Activated CD4-positive, alpha-beta T cell treated with anti-CD3 and anti-CD28 coated beads, Interleukin-2, amount 10 ng/mL, durations not matched to agents 7 days and 5 days (primary cell): ENCODE measurements around the gene GAS1. TPM values are rescaled to one million over a fixed set of nuclear protein-coding genes. Genes with fewer than 3 reads are reported as not detected.

Experiments
- CTCF ChIA-PET: fragments of 350-600 bp; sonication (Branson Sonifier 250); formaldehyde crosslinking; loops from one replicate; lab custom pipeline; 2021; ENCODE audit warnings: antibody characterized with exemption; lab: Charles Lee
- POLR2A ChIA-PET: fragments of 350-600 bp; sonication (Branson Sonifier 250); formaldehyde crosslinking; loops from one replicate; lab custom pipeline; 2021; ENCODE audit warnings: antibody characterized with exemption; lab: Charles Lee
- DNase-seq: peaks from one replicate; pipeline ENCODE4 v3.0.0-alpha.2; 2020
- H3K27ac Mint-ChIP-seq: one replicate; pipeline ENCODE4 v1.8.0; 2021; ENCODE audit warnings: mild to moderate bottlenecking, moderate library complexity, mixed read lengths
- H3K27me3 Mint-ChIP-seq: one replicate; pipeline ENCODE4 v1.8.0; 2021; ENCODE audit warnings: mixed read lengths
- H3K36me3 Mint-ChIP-seq: one replicate; pipeline ENCODE4 v1.8.0; 2021; ENCODE audit warnings: low read depth, mixed read lengths
- H3K4me1 Mint-ChIP-seq: one replicate; pipeline ENCODE4 v1.8.0; 2021; ENCODE audit warnings: mixed read lengths
- H3K4me3 Mint-ChIP-seq: one replicate; pipeline ENCODE4 v1.8.0; 2021; ENCODE audit warnings: mild to moderate bottlenecking, moderate library complexity, mixed read lengths
- H3K9me3 Mint-ChIP-seq: one replicate; pipeline ENCODE4 v1.8.0; 2021; ENCODE audit warnings: mixed read lengths
- total RNA-seq, 2 experiments: library from RNA; stranded (reverse); gene quantifications; one replicate each; pipeline ENCODE4 v1.2.3, GENCODE V29; 2021

Gene GAS1
- total RNA-seq, result under 1 TPM; 0.54 to 0.62 TPM

DNA sequence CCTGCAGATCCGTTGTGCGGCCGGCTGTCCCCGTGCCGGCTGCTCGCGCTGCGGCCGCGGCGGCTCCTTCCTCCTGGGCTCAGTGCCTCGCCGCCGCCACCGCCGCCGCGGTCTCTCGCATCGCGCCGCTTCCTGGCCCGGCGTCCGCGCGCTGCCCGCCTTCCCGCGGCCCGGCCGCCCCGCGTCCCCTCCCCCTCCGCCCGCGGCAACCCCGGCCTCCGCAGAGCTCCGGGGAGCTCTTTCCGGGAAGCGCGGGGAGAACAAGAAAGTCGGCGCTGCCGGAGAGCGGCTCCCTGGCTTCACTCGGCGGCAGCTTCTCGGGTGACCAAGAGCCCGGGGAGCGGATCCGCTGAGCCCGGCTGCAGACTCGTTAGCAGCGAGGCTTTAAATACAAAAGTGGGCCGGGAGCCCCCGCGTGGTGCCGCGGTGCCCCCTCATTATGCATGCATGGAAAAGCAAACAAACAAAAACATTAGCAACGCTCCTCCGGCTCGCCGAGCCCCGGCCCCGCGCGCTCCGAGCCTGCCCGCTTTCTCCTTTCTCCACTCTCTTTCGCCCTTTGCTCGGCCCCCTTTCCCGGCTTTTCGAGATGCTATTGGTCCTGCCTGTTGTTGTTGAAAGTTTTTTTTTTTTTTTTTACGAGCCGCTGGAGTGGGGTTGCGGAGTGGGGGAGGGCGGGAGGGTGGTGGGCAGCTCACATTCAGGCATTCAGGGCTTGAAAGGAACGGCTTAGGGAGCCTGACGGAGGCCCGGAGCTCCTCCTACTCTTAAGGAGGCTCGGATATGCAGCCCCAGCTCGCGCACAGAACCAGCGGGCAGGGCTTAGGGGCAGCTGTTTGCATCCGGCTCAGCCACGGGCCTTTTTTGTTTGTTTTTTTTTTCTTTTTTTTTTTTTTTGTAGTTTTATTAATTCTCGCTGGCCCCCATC, at the start of gene GAS1:
GAS1 (minus strand) TSS at position 361 of the 928 bp plus-strand sequence. CDS start 727 bp downstream, outside the sequence.
- ChIA-PET POLR2A (interaction anchor here (0.6 to 0.7 kb wide), 2 partner anchors 363 to 849 kb away, joined by 3 to 5 read pairs; no protein-coding TSS in a partner anchor), CTCF (no interaction called here)
- H3K4me1 Mint-ChIP-seq, result peaks cover 21% of the 10 kb centered on the region
- peaks cover 3% of the 10 kb centered on the region for H3K36me3 Mint-ChIP-seq
- H3K27ac Mint-ChIP-seq, result peak within 1 kb of the TSS; percentile 80
- peak within 1 kb of the TSS; percentile 79 for H3K4me3 Mint-ChIP-seq
- H3K9me3 Mint-ChIP-seq, result peaks cover 9% of the 10 kb centered on the region
- peaks cover 32% of the 10 kb centered on the region for H3K27me3 Mint-ChIP-seq
- DNase-seq, result peak; percentile 77

DNA sequence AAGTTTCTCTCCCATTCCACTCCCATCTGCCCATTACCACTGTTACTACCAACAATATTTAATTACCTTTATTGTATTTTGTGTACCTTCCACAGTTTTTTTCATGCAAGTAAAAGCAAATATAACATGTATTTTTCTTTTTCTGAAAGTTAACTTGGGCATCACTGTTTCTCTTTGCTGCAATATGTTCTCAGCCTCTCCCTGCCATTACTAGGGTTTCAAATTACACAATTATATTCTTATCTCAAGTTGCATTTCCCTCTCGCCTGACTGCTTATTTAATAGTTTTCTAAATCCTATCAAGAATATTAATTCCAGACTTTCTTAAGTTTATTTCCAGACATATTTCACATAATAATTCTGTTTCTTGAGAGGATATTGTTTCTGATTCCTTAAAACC, 46.9 kb upstream of the GAS1 start:
- Mint-ChIP-seq H3K9me3 (no peaks in the 10 kb centered on the region), H3K27me3 (peaks cover 10% of the 10 kb centered on the region), H3K4me3 (no peak overlapping the region), H3K27ac (no peak overlapping the region), H3K36me3 (no peaks in the 10 kb centered on the region), H3K4me1 (no peaks in the 10 kb centered on the region)
- POLR2A ChIA-PET, result no interaction called here
- no peak for DNase-seq
- CTCF ChIA-PET, result interaction anchor here (0.6 kb wide), 1 partner anchor 1887 kb away, joined by 3 read pairs; no protein-coding TSS in a partner anchor

GRCh38 chr9:86993830-86994229, 46.5 kb upstream of the GAS1 start:
- Mint-ChIP-seq H3K27me3 (peaks cover 13% of the 10 kb centered on the region), H3K9me3 (no peaks in the 10 kb centered on the region), H3K27ac (no peak overlapping the region), H3K36me3 (no peaks in the 10 kb centered on the region), H3K4me1 (no peaks in the 10 kb centered on the region), H3K4me3 (no peak overlapping the region)
- CTCF ChIA-PET, result no interaction called here
- no peak for DNase-seq
- POLR2A ChIA-PET, result no interaction called here

- POLR2A ChIA-PET, result no interaction called here
- CTCF ChIA-PET, result no interaction called here
- Mint-ChIP-seq H3K4me3 (no peak overlapping the region), H3K36me3 (no peaks in the 10 kb centered on the region), H3K27ac (no peak overlapping the region), H3K9me3 (no peaks in the 10 kb centered on the region), H3K4me1 (no peaks in the 10 kb centered on the region), H3K27me3 (peaks cover 9% of the 10 kb centered on the region)
- DNase-seq, result no peak
These were observed 43.8 kb upstream of the GAS1 start for GRCh38 chr9:86991077-86991476.

- Mint-ChIP-seq H3K36me3 (no peaks in the 10 kb centered on the region), H3K4me3 (no peak overlapping the region), H3K9me3 (no peaks in the 10 kb centered on the region), H3K27ac (no peak overlapping the region), H3K27me3 (peaks cover 6% of the 10 kb centered on the region), H3K4me1 (no peaks in the 10 kb centered on the region)
- POLR2A ChIA-PET, result no interaction called here
- DNase-seq, result no peak
- CTCF ChIA-PET, result no interaction called here
These were observed 43.0 kb upstream of the GAS1 start for GRCh38 chr9:86990290-86990689.

DNA sequence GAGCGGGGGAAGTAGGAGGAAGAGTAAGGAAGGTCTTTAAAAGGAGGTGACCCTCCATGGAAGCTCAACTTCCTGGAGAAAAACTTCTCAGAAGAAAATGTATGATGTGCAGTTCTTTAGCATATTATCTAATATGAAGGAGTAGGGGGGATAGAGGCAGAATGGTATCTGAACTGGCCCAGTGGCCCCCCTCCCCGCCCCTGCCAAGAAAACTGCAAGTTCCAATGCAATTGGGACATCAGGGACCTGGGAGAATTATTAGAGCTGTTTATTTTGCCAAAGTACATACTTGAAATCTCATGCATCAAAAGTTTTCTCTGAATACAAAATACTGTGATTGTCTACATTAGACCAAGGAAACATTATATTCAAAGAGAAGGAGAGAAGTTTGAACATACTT, 40.6 kb upstream of the GAS1 start:
- CTCF ChIA-PET, result no interaction called here

GRCh38 chr9:86985132-86985647, 37.9 kb upstream of the GAS1 start:
- CTCF ChIA-PET, result no interaction called here
- H3K9me3 Mint-ChIP-seq, result no peaks in the 10 kb centered on the region

More for the DNA sequence above, 40.6 kb upstream of the GAS1 start:
- no peaks in the 10 kb centered on the region for H3K36me3 Mint-ChIP-seq
- H3K27me3 Mint-ChIP-seq, result peaks cover 4% of the 10 kb centered on the region
- POLR2A ChIA-PET, result no interaction called here
- H3K9me3 Mint-ChIP-seq, result no peaks in the 10 kb centered on the region
- no peak for DNase-seq
- H3K4me3 Mint-ChIP-seq, result no peak overlapping the region
- H3K4me1 Mint-ChIP-seq, result no peaks in the 10 kb centered on the region
- H3K27ac Mint-ChIP-seq, result no peak overlapping the region

GRCh38 chr9:86983620-86984259, 36.4 kb upstream of the GAS1 start:
- no peaks in the 10 kb centered on the region for H3K4me1 Mint-ChIP-seq
- no peaks in the 10 kb centered on the region for H3K9me3 Mint-ChIP-seq
- H3K4me3 Mint-ChIP-seq, result no peak overlapping the region
- H3K36me3 Mint-ChIP-seq, result no peaks in the 10 kb centered on the region
- H3K27ac Mint-ChIP-seq, result no peak overlapping the region
- DNase-seq, result no peak
- ChIA-PET CTCF (no interaction called here), POLR2A (no interaction called here)
- H3K27me3 Mint-ChIP-seq, result no peaks in the 10 kb centered on the region

More at GRCh38 chr9:86985132-86985647, 37.9 kb upstream of the GAS1 start:
- Mint-ChIP-seq H3K36me3 (no peaks in the 10 kb centered on the region), H3K27ac (no peak overlapping the region), H3K4me1 (no peaks in the 10 kb centered on the region), H3K4me3 (no peak overlapping the region), H3K27me3 (peaks cover 4% of the 10 kb centered on the region)
- DNase-seq, result no peak
- POLR2A ChIA-PET, result no interaction called here

DNA sequence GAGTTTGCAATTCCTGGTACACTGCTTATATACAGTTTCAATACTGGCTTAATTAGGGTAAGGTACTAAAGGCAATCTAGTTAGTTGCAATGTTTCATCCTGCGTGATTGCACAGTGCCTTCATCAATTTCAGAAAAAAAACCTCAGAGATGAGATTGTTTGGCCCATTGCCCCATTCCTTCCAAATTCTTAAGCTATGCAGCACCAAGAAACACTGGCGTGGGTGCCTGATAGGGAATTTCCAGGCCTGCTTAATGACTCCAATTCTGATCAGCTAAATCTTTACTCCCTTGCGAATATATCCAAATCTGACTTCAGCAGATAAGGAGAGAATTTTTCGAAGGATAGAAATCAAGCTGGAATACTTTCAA, 35.9 kb upstream of the GAS1 start:
- Mint-ChIP-seq H3K27ac (no peak overlapping the region), H3K36me3 (no peaks in the 10 kb centered on the region), H3K9me3 (no peaks in the 10 kb centered on the region), H3K4me3 (no peak overlapping the region), H3K4me1 (no peaks in the 10 kb centered on the region), H3K27me3 (no peaks in the 10 kb centered on the region)
- CTCF ChIA-PET, result no interaction called here
- POLR2A ChIA-PET, result no interaction called here
- DNase-seq, result no peak

DNA sequence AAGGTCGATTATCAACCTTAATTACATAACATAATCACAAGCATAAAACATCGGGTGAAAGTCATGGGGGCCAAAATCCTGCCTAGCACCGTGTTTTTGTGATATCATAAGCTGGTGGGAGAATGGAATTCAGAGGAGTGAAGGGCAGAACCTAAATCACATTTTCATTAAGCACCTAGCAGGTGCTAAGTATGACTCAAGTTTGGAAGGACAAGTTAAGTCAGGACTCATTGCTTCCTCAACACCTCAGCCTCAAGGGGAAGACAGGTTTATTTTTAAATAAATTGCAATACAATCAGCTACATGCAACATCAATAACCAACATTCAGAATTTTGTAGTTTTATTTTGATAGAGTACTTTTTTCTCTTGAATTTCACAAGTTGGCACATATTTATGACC, 33.5 kb upstream of the GAS1 start:
- Mint-ChIP-seq H3K4me3 (no peak overlapping the region), H3K9me3 (no peaks in the 10 kb centered on the region), H3K27ac (no peak overlapping the region), H3K4me1 (no peaks in the 10 kb centered on the region), H3K36me3 (no peaks in the 10 kb centered on the region), H3K27me3 (no peaks in the 10 kb centered on the region)
- DNase-seq, result no peak
- POLR2A ChIA-PET, result no interaction called here
- CTCF ChIA-PET, result no interaction called here

- no peaks in the 10 kb centered on the region for H3K9me3 Mint-ChIP-seq
- H3K27me3 Mint-ChIP-seq, result peaks cover 6% of the 10 kb centered on the region
- no peak for DNase-seq
- H3K27ac Mint-ChIP-seq, result no peak overlapping the region
- ChIA-PET CTCF (no interaction called here), POLR2A (no interaction called here)
- H3K4me1 Mint-ChIP-seq, result no peaks in the 10 kb centered on the region
- no peak overlapping the region for H3K4me3 Mint-ChIP-seq
- no peaks in the 10 kb centered on the region for H3K36me3 Mint-ChIP-seq
These were observed 32.4 kb upstream of the GAS1 start for GRCh38 chr9:86979657-86980056.

GRCh38 chr9:86978922-86979474, 31.7 kb upstream of the GAS1 start:
- Mint-ChIP-seq H3K4me1 (no peaks in the 10 kb centered on the region), H3K27ac (no peak overlapping the region), H3K36me3 (no peaks in the 10 kb centered on the region), H3K27me3 (peaks cover 11% of the 10 kb centered on the region), H3K9me3 (no peaks in the 10 kb centered on the region), H3K4me3 (no peak overlapping the region)
- no peak for DNase-seq
- ChIA-PET POLR2A (no interaction called here), CTCF (no interaction called here)

- ChIA-PET CTCF (no interaction called here), POLR2A (no interaction called here)
- Mint-ChIP-seq H3K27ac (no peak overlapping the region), H3K27me3 (peaks cover 13% of the 10 kb centered on the region), H3K9me3 (no peaks in the 10 kb centered on the region), H3K4me3 (no peak overlapping the region), H3K36me3 (no peaks in the 10 kb centered on the region), H3K4me1 (no peaks in the 10 kb centered on the region)
- DNase-seq, result no peak
These were observed 31.1 kb upstream of the GAS1 start for GRCh38 chr9:86978413-86978812.
